IPS-20b (cell line): ENCODE data around the gene KLF13.

Source experiments
- H3K27ac ChIP-seq: one replicate; pipeline ENCODE4 v1.5.1; 2013; ENCODE audit warnings: low read length
- H3K27me3 ChIP-seq: 2 replicates; pipeline ENCODE4 v1.6.1; 2013; ENCODE audit warnings: mild to moderate bottlenecking, low read length, inconsistent platforms; ENCODE audit not compliant: insufficient read depth
- H3K36me3 ChIP-seq: 2 replicates; pipeline ENCODE4 v1.6.1; 2013; ENCODE audit warnings: low read depth, mild to moderate bottlenecking, inconsistent platforms, low read length, moderate library complexity; ENCODE audit not compliant: insufficient read depth
- H3K4me1 ChIP-seq: 2 replicates; pipeline ENCODE4 v1.6.1; 2013; ENCODE audit warnings: mild to moderate bottlenecking, control low read depth, inconsistent platforms, low read length, moderate library complexity; ENCODE audit not compliant: insufficient read depth
- H3K4me3 ChIP-seq: 2 replicates; pipeline ENCODE4 v1.5.1; 2013; ENCODE audit warnings: mild to moderate bottlenecking, low read length, inconsistent platforms
- H3K9ac ChIP-seq: 2 replicates; pipeline ENCODE4 v1.6.1; 2013; ENCODE audit warnings: low read depth, mild to moderate bottlenecking, inconsistent platforms, low read length, moderate library complexity
- H3K9me3 ChIP-seq: 2 replicates; pipeline ENCODE4 v1.6.1; 2013; ENCODE audit warnings: mild to moderate bottlenecking, low read depth, low read length, inconsistent platforms; ENCODE audit not compliant: insufficient read depth

Gene KLF13

GRCh38 chr15:31376511-31376910, 49.9 kb downstream of the KLF13 start:
- H3K9me3 ChIP-seq: no peaks in the 10 kb centered on the region
- no peak overlapping the region for H3K4me3 ChIP-seq
- no peak overlapping the region for H3K27ac ChIP-seq
- H3K27me3 ChIP-seq: no peaks in the 10 kb centered on the region
- no peak overlapping the region for H3K9ac ChIP-seq
- peaks cover 12% of the 10 kb centered on the region for H3K36me3 ChIP-seq
- peaks cover 12% of the 10 kb centered on the region; the same call in 1 of the 2 replicates for H3K4me1 ChIP-seq

- Histone ChIP-seq H3K27ac (no peak overlapping the region), H3K4me3 (no peak overlapping the region), H3K36me3 (peaks cover 12% of the 10 kb centered on the region), H3K9ac (no peak overlapping the region), H3K9me3 (no peaks in the 10 kb centered on the region), H3K27me3 (no peaks in the 10 kb centered on the region), H3K4me1 (peaks cover 12% of the 10 kb centered on the region; the same call in 1 of the 2 replicates)
These were observed 50.4 kb downstream of the KLF13 start for GRCh38 chr15:31377030-31377429.

- no peak overlapping the region for H3K27ac ChIP-seq
- peaks cover 4% of the 10 kb centered on the region for H3K36me3 ChIP-seq
- no peaks in the 10 kb centered on the region for H3K9me3 ChIP-seq
- H3K27me3 ChIP-seq: no peaks in the 10 kb centered on the region
- peaks cover 6% of the 10 kb centered on the region; the same call in 1 of the 2 replicates for H3K4me1 ChIP-seq
- H3K4me3 ChIP-seq: no peak overlapping the region
- H3K9ac ChIP-seq: no peak overlapping the region
These were observed 51.8 kb downstream of the KLF13 start for GRCh38 chr15:31378363-31378903.

- Histone ChIP-seq H3K27me3 (no peaks in the 10 kb centered on the region), H3K9me3 (no peaks in the 10 kb centered on the region), H3K4me1 (peaks cover 6% of the 10 kb centered on the region; the same call in 1 of the 2 replicates), H3K4me3 (no peak overlapping the region), H3K9ac (no peak overlapping the region), H3K36me3 (peaks cover 3% of the 10 kb centered on the region), H3K27ac (no peak overlapping the region)
These were observed 52.4 kb downstream of the KLF13 start for GRCh38 chr15:31379042-31379441.

GRCh38 chr15:31379577-31379976, 52.9 kb downstream of the KLF13 start:
- no peak overlapping the region for H3K4me3 ChIP-seq
- H3K9ac ChIP-seq: no peak overlapping the region
- H3K27ac ChIP-seq: no peak overlapping the region
- H3K27me3 ChIP-seq: no peaks in the 10 kb centered on the region
- peaks cover 6% of the 10 kb centered on the region; the same call in 1 of the 2 replicates for H3K4me1 ChIP-seq
- no peaks in the 10 kb centered on the region for H3K9me3 ChIP-seq
- H3K36me3 ChIP-seq: peaks cover 3% of the 10 kb centered on the region

- no peak overlapping the region for H3K27ac ChIP-seq
- H3K27me3 ChIP-seq: no peaks in the 10 kb centered on the region
- H3K4me1 ChIP-seq: peaks cover 1% of the 10 kb centered on the region; the same call in 1 of the 2 replicates
These were observed 55.4 kb downstream of the KLF13 start for GRCh38 chr15:31381801-31382712.

GRCh38 chr15:31382713-31383045, 56.0 kb downstream of the KLF13 start:
- Histone ChIP-seq H3K9me3 (no peaks in the 10 kb centered on the region), H3K27me3 (no peaks in the 10 kb centered on the region), H3K4me1 (no peaks in the 10 kb centered on the region; the same call in 1 of the 2 replicates), H3K9ac (no peak overlapping the region), H3K4me3 (no peak overlapping the region), H3K27ac (no peak overlapping the region), H3K36me3 (peaks cover 3% of the 10 kb centered on the region)

More at GRCh38 chr15:31381801-31382712, 55.4 kb downstream of the KLF13 start:
- Histone ChIP-seq H3K9me3 (no peaks in the 10 kb centered on the region), H3K36me3 (peaks cover 3% of the 10 kb centered on the region), H3K4me3 (no peak overlapping the region), H3K9ac (no peak overlapping the region)

- Histone ChIP-seq H3K9me3 (no peaks in the 10 kb centered on the region), H3K36me3 (peaks cover 3% of the 10 kb centered on the region), H3K27me3 (no peaks in the 10 kb centered on the region), H3K27ac (no peak overlapping the region), H3K4me3 (no peak overlapping the region), H3K4me1 (no peaks in the 10 kb centered on the region; the same call in 1 of the 2 replicates), H3K9ac (no peak overlapping the region)
These were observed 56.5 kb downstream of the KLF13 start for GRCh38 chr15:31383139-31383538.

- no peaks in the 10 kb centered on the region for H3K27me3 ChIP-seq
- H3K4me3 ChIP-seq: no peak overlapping the region
- H3K4me1 ChIP-seq: no peaks in the 10 kb centered on the region; the same call in 1 of the 2 replicates
- H3K9me3 ChIP-seq: no peaks in the 10 kb centered on the region; the same call in 1 of the 2 replicates
- no peak overlapping the region for H3K27ac ChIP-seq
- H3K36me3 ChIP-seq: no peaks in the 10 kb centered on the region; the same call in 1 of the 2 replicates
- no peak overlapping the region for H3K9ac ChIP-seq
These were observed 57.9 kb downstream of the KLF13 start for GRCh38 chr15:31384568-31384967.

GRCh38 chr15:31385736-31386135, 59.1 kb downstream of the KLF13 start:
- Histone ChIP-seq H3K9me3 (no peaks in the 10 kb centered on the region; the same call in 1 of the 2 replicates), H3K4me3 (no peak overlapping the region), H3K9ac (no peak overlapping the region), H3K36me3 (no peaks in the 10 kb centered on the region), H3K27ac (no peak overlapping the region), H3K27me3 (no peaks in the 10 kb centered on the region), H3K4me1 (no peaks in the 10 kb centered on the region; the same call in 1 of the 2 replicates)

GRCh38 chr15:31387092-31387478, 60.5 kb downstream of the KLF13 start:
- H3K9ac ChIP-seq: no peak overlapping the region
- H3K4me1 ChIP-seq: no peaks in the 10 kb centered on the region; the same call in 1 of the 2 replicates
- H3K27me3 ChIP-seq: peaks cover 5% of the 10 kb centered on the region
- no peaks in the 10 kb centered on the region; the same call in 1 of the 2 replicates for H3K9me3 ChIP-seq
- H3K36me3 ChIP-seq: no peaks in the 10 kb centered on the region
- no peak overlapping the region for H3K4me3 ChIP-seq
- H3K27ac ChIP-seq: no peak overlapping the region
